H9 (cell line): ENCODE data around the gene TSPAN18. TPM values are rescaled to one million over a fixed set of nuclear protein-coding genes. Genes with fewer than 3 reads are reported as not detected.

ENCODE experiments used
- DNase-seq: peaks from one replicate; pipeline ENCODE4 v3.0.0-alpha.2; 2017
- H2AFZ ChIP-seq: one replicate; pipeline ENCODE4 v1.6.1; 2013; ENCODE audit warnings: mild to moderate bottlenecking, low read length, control low read depth, moderate library complexity
- H2AK5ac ChIP-seq: 2 replicates; pipeline ENCODE4 v1.6.1; 2013; ENCODE audit warnings: low read length, control low read depth, mixed read lengths; ENCODE audit not compliant: insufficient read length
- H2BK120ac ChIP-seq: one replicate; pipeline ENCODE4 v1.6.1; 2013; ENCODE audit warnings: low read depth, mild to moderate bottlenecking, low read length, control low read depth, inconsistent platforms; ENCODE audit not compliant: poor library complexity, severe bottlenecking
- H2BK12ac ChIP-seq: 2 replicates; pipeline ENCODE4 v1.6.1; 2013; ENCODE audit warnings: low read length, control low read depth, mixed read lengths, low read depth; ENCODE audit not compliant: insufficient read length
- H2BK15ac ChIP-seq: 2 replicates; pipeline ENCODE4 v1.6.1; 2013; ENCODE audit warnings: low read depth, low read length, control low read depth
- H2BK20ac ChIP-seq: one replicate; pipeline ENCODE4 v1.6.1; 2013; ENCODE audit warnings: low read depth, mild to moderate bottlenecking, low read length, control low read depth, inconsistent platforms; ENCODE audit not compliant: poor library complexity, severe bottlenecking
- H2BK5ac ChIP-seq: 2 replicates; pipeline ENCODE4 v1.6.1; 2013; ENCODE audit warnings: low read length, control low read depth, mixed read lengths; ENCODE audit not compliant: insufficient read length
- H3K14ac ChIP-seq: 2 replicates; pipeline ENCODE4 v1.6.1; 2013; ENCODE audit warnings: low read length, control low read depth; ENCODE audit not compliant: insufficient read depth
- H3K18ac ChIP-seq: 2 replicates; pipeline ENCODE4 v1.6.1; 2013; ENCODE audit warnings: low read depth, mild to moderate bottlenecking, mixed read lengths, low read length, control low read depth; ENCODE audit not compliant: insufficient read length
- H3K23ac ChIP-seq: 2 replicates; pipeline ENCODE4 v1.6.1; 2013; ENCODE audit warnings: low read length, control low read depth, mixed read lengths, low read depth; ENCODE audit not compliant: insufficient read length
- H3K23me2 ChIP-seq: 2 replicates; pipeline ENCODE4 v1.6.1; 2013; ENCODE audit warnings: low read depth, mild to moderate bottlenecking, mixed read lengths, low read length, control low read depth; ENCODE audit not compliant: insufficient read length, poor library complexity, severe bottlenecking
- H3K27ac ChIP-seq: 2 replicates; pipeline ENCODE4 v1.5.1; 2013; ENCODE audit warnings: low read length, control low read depth, mixed read lengths, low read depth; ENCODE audit not compliant: insufficient read length
- H3K27me3 ChIP-seq: 2 replicates; pipeline ENCODE4 v1.6.1; 2013; ENCODE audit warnings: low read length, control low read depth, inconsistent platforms; ENCODE audit not compliant: insufficient read depth
- H3K4ac ChIP-seq: 2 replicates; pipeline ENCODE4 v1.6.1; 2013; ENCODE audit warnings: low read depth, mild to moderate bottlenecking, control low read depth, inconsistent platforms, low read length, moderate library complexity
- H3K4me1 ChIP-seq: 2 replicates; pipeline ENCODE4 v1.6.1; 2013; ENCODE audit warnings: low read length, control low read depth, inconsistent platforms; ENCODE audit not compliant: insufficient read depth
- H3K4me2 ChIP-seq: 2 replicates; pipeline ENCODE4 v1.6.1; 2013; ENCODE audit warnings: low read length, control low read depth, mixed read lengths; ENCODE audit not compliant: insufficient read length, insufficient read depth
- H3K56ac ChIP-seq: 2 replicates; pipeline ENCODE4 v1.6.1; 2013; ENCODE audit warnings: low read depth, mild to moderate bottlenecking, mixed read lengths, low read length, control low read depth; ENCODE audit not compliant: insufficient read length
- H3K79me1 ChIP-seq: 2 replicates; pipeline ENCODE4 v1.6.1; 2013; ENCODE audit warnings: low read depth, mild to moderate bottlenecking, moderate library complexity, low read length, control low read depth, inconsistent platforms; ENCODE audit not compliant: insufficient read depth, poor library complexity, severe bottlenecking
- H3K79me2 ChIP-seq: 2 replicates; pipeline ENCODE4 v1.6.1; 2013; ENCODE audit warnings: low read length, control low read depth, inconsistent platforms; ENCODE audit not compliant: insufficient read depth
- H3K9ac ChIP-seq: 2 replicates; pipeline ENCODE4 v1.6.1; 2013; ENCODE audit warnings: low read length, control low read depth, mixed read lengths; ENCODE audit not compliant: insufficient read length; ENCODE audit errors: extremely low read depth
- H3K9me3 ChIP-seq: one replicate; pipeline ENCODE4 v1.6.1; 2013; ENCODE audit warnings: low read depth, low read length, inconsistent platforms; ENCODE audit not compliant: control insufficient read depth
- H3T11ph ChIP-seq: one replicate; pipeline ENCODE4 v1.6.1; 2013; ENCODE audit warnings: mild to moderate bottlenecking, low read length, control low read depth, inconsistent platforms
- H4K20me1 ChIP-seq: one replicate; pipeline ENCODE4 v1.6.1; 2013; ENCODE audit not compliant: control insufficient read depth, insufficient read length, insufficient read depth
- H4K5ac ChIP-seq: 2 replicates; pipeline ENCODE4 v1.6.1; 2013; ENCODE audit warnings: low read depth, mild to moderate bottlenecking, mixed read lengths, low read length, control low read depth; ENCODE audit not compliant: insufficient read length
- H4K8ac ChIP-seq: replicated peaks from 2 replicates; pipeline ENCODE4 v1.6.1; 2013; ENCODE audit warnings: low read length, control low read depth, mixed read lengths, low read depth; ENCODE audit not compliant: insufficient read length
- H4K91ac ChIP-seq: 2 replicates; pipeline ENCODE4 v1.6.1; 2013; ENCODE audit warnings: low read depth, mild to moderate bottlenecking, moderate library complexity, mixed read lengths, low read length, control low read depth; ENCODE audit not compliant: insufficient read length
- H3K27ac Mint-ChIP-seq, 3 experiments: 2 replicates in 2 of 3; 3 replicates in 1 of 3; pipeline ENCODE4 v1.8.0; 2020 to 2021; ENCODE audit warnings: mixed read lengths in 3 of 3, mild to moderate bottlenecking in 1 of 3, moderate library complexity in 1 of 3
- H3K27me3 Mint-ChIP-seq: 2 replicates; pipeline ENCODE4 v1.8.0; 2021; ENCODE audit warnings: low read depth, mild to moderate bottlenecking, moderate library complexity, mixed read lengths
- H3K36me3 Mint-ChIP-seq, 3 experiments: 2 replicates in 2 of 3; 3 replicates in 1 of 3; pipeline ENCODE4 v1.8.0; 2020 to 2021; ENCODE audit warnings: low read depth in 3 of 3, mixed read lengths in 3 of 3; ENCODE audit not compliant: insufficient read depth in 1 of 3
- H3K4me1 Mint-ChIP-seq, 2 experiments: 2 replicates each; pipeline ENCODE4 v1.8.0; 2020; ENCODE audit warnings: mixed read lengths in 2 of 2
- H3K4me3 Mint-ChIP-seq, 2 experiments: 2 replicates in 1 of 2; 3 replicates in 1 of 2; pipeline ENCODE4 v1.8.0; 2020 to 2021; ENCODE audit warnings: mild to moderate bottlenecking in 2 of 2, mixed read lengths in 2 of 2, moderate library complexity in 1 of 2
- H3K9me3 Mint-ChIP-seq, 2 experiments: 2 replicates in 1 of 2; 3 replicates in 1 of 2; pipeline ENCODE4 v1.8.0; 2020; ENCODE audit warnings: mild to moderate bottlenecking in 2 of 2, mixed read lengths in 2 of 2, moderate library complexity in 1 of 2
- WGBS: extraction: QIAGEN DNeasy Blood & Tissue Kit; methylation state at CpG from one replicate; pipeline ENCODE4 v1.1.7; 2013; ENCODE audit warnings: missing lambda C conversion rate, low lambda C conversion rate, mixed read lengths; ENCODE audit not compliant: insufficient read length; ENCODE audit errors: extremely low coverage; 5-methylcytosine and 5-hydroxymethylcytosine counted together
- total RNA-seq: library from RNA; stranded (reverse); gene quantifications from 2 replicates; pipeline ENCODE4 v1.2.1, GENCODE V29; 2021
- TF ChIP-seq, protein P1 (sequence below): fragments of 200-600 bp; sonication (generic); conservative IDR thresholded peaks from 3 replicates; pipeline ENCODE4 v1.8.0; 2021; ENCODE audit warnings: antibody characterized with exemption, mild to moderate bottlenecking

The TSPAN18 gene
- total RNA-seq, 1 experiment from 2014 or later, result 25.3 TPM

DNA sequence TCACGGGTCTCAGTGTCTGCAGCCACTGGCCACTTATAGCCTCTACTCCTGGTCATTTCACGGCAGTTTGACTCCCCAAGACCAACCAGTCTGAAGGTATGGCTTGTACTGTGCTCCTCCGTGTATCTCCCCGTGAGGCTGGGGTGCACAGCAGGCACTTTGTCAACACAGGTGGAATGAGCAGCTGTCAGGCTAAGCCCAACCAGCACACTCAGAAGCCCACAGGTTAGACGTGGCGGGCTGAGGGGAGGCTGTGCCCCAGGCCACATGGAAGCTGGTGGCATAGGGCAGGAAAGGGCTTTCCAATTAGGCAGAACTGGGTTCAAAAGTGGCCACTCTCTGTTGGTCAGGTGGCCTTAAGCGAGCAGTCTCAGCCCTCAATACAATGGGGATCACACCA lies 216.9 kb downstream of the TSPAN18 start:
- DNase-seq, result no peak
- TF ChIP-seq, protein P1, sequence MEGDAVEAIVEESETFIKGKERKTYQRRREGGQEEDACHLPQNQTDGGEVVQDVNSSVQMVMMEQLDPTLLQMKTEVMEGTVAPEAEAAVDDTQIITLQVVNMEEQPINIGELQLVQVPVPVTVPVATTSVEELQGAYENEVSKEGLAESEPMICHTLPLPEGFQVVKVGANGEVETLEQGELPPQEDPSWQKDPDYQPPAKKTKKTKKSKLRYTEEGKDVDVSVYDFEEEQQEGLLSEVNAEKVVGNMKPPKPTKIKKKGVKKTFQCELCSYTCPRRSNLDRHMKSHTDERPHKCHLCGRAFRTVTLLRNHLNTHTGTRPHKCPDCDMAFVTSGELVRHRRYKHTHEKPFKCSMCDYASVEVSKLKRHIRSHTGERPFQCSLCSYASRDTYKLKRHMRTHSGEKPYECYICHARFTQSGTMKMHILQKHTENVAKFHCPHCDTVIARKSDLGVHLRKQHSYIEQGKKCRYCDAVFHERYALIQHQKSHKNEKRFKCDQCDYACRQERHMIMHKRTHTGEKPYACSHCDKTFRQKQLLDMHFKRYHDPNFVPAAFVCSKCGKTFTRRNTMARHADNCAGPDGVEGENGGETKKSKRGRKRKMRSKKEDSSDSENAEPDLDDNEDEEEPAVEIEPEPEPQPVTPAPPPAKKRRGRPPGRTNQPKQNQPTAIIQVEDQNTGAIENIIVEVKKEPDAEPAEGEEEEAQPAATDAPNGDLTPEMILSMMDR, result no peak
- Histone ChIP-seq H4K20me1 (no peaks in the 10 kb centered on the region), H3T11ph (no peak overlapping the region), H4K91ac (no peak overlapping the region), H3K4ac (no peak overlapping the region), H4K5ac (no peak overlapping the region), H2BK120ac (no peak overlapping the region), H4K8ac (no peak overlapping the region), H3K23me2 (no peaks in the 10 kb centered on the region), H2AK5ac (no peak overlapping the region), H2BK5ac (no peak overlapping the region), H2AFZ (no peak overlapping the region), H2BK12ac (no peak overlapping the region), H2BK15ac (no peak overlapping the region), H3K56ac (no peak overlapping the region), H3K14ac (no peak overlapping the region; the same call in 1 of the 2 replicates), H3K27me3 (no peaks in the 10 kb centered on the region), H3K18ac (no peak overlapping the region), H3K4me1 (peaks cover 2% of the 10 kb centered on the region; the same call in 1 of the 2 replicates), H3K79me2 (no peaks in the 10 kb centered on the region), H3K79me1 (no peaks in the 10 kb centered on the region), H3K9ac (no peak overlapping the region), H3K4me2 (no peak overlapping the region), H3K27ac (no peak overlapping the region), H3K9me3 (no peaks in the 10 kb centered on the region), H2BK20ac (no peak overlapping the region), H3K23ac (no peak overlapping the region)
- peaks cover 0 to 3% of the 10 kb centered on the region in 2 experiments; a peak in 2 of 5 replicates for H3K9me3 Mint-ChIP-seq
- H3K27me3 Mint-ChIP-seq, result no peaks in the 10 kb centered on the region; the same call in 1 of the 2 replicates
- peaks cover 2 to 31% (median 31%) of the 10 kb centered on the region in 3 experiments; a peak in 6 of 7 replicates for H3K36me3 Mint-ChIP-seq
- no CpG with 5 or more reads among the region's 7 CpGs for WGBS
- H3K4me1 Mint-ChIP-seq, result peaks cover 56 to 84% of the 10 kb centered on the region in 2 experiments
- peak overlapping the region; percentile 89 to 96 (median 96) for H3K27ac Mint-ChIP-seq
- H3K4me3 Mint-ChIP-seq, result peak overlapping the region; percentile 20 to 34; a peak in 4 of 5 replicates
